DOHH2 (cell line): ENCODE measurements around the gene MDH1B.

Experiments
- H3F3A ChIP-seq: fragments of 200-600 bp; sonication (generic), shearing (Covaris generic); 2 replicates; pipeline ENCODE4 v1.6.0; 2016; ENCODE audit warnings: antibody characterized with exemption, mild to moderate bottlenecking; ENCODE audit not compliant: control insufficient read depth, insufficient read depth
- H3K27ac ChIP-seq: fragments of 200-600 bp; sonication (generic); 2 replicates; pipeline ENCODE4 v1.5.1; 2014; ENCODE audit warnings: low read depth, mild to moderate bottlenecking, low read length, moderate library complexity
- H3K27me3 ChIP-seq: fragments of 200-600 bp; sonication (generic); 2 replicates; pipeline ENCODE4 v1.6.1; 2014; ENCODE audit warnings: mild to moderate bottlenecking, low read length, mixed read lengths; ENCODE audit not compliant: control insufficient read depth
- H3K36me3 ChIP-seq: fragments of 200-600 bp; sonication (generic); 2 replicates; pipeline ENCODE4 v1.6.1; 2014; ENCODE audit warnings: mild to moderate bottlenecking, low read length, moderate library complexity, mixed read lengths; ENCODE audit not compliant: control insufficient read depth
- H3K4me1 ChIP-seq: fragments of 200-600 bp; sonication (generic); 2 replicates; pipeline ENCODE4 v1.6.1; 2014; ENCODE audit warnings: mild to moderate bottlenecking, low read length, mixed read lengths; ENCODE audit not compliant: control insufficient read depth
- H3K4me2 ChIP-seq: fragments of 200-600 bp; sonication (generic); 2 replicates; pipeline ENCODE4 v1.6.0; 2014; ENCODE audit warnings: mild to moderate bottlenecking, low read length, moderate library complexity
- H3K4me3 ChIP-seq: fragments of 200-600 bp; sonication (generic); 2 replicates; pipeline ENCODE4 v1.5.1; 2014; ENCODE audit warnings: mild to moderate bottlenecking, low read length, mixed read lengths
- H3K79me2 ChIP-seq: fragments of 200-600 bp; sonication (generic); 2 replicates; pipeline ENCODE4 v1.6.1; 2014; ENCODE audit warnings: mild to moderate bottlenecking, low read length, mixed read lengths; ENCODE audit not compliant: control insufficient read depth
- H3K9me2 ChIP-seq: fragments of 200-600 bp; sonication (generic); replicated peaks from 2 replicates; pipeline ENCODE4 v1.6.1; 2014; ENCODE audit warnings: mild to moderate bottlenecking, low read length, mixed read lengths; ENCODE audit not compliant: control insufficient read depth
- H3K9me3 ChIP-seq: fragments of 200-600 bp; sonication (generic); 2 replicates; pipeline ENCODE4 v1.6.1; 2014; ENCODE audit warnings: antibody characterized with exemption, low read length, mixed read lengths; ENCODE audit not compliant: control insufficient read depth, insufficient read depth
- H4K20me1 ChIP-seq: fragments of 200-600 bp; sonication (generic); 2 replicates; pipeline ENCODE4 v1.6.0; 2014; ENCODE audit warnings: low read depth, mild to moderate bottlenecking, antibody characterized with exemption, low read length, moderate library complexity; ENCODE audit not compliant: control insufficient read depth, insufficient read depth
- CTCF ChIP-seq: fragments of 200-600 bp; sonication (generic); IDR thresholded peaks from one replicate; pipeline ENCODE4 v1.5.1; 2014; ENCODE audit warnings: antibody characterized with exemption, mild to moderate bottlenecking, low read depth, low read length; ENCODE audit not compliant: poor library complexity, severe bottlenecking
- EZH2phosphoT487 ChIP-seq: fragments of 200-600 bp; sonication (generic); IDR thresholded peaks from 2 replicates; pipeline ENCODE4 v1.6.1; 2017; ENCODE audit warnings: borderline replicate concordance, mild to moderate bottlenecking, antibody characterized with exemption, low read length, moderate library complexity, mixed read lengths

Gene MDH1B

GRCh38 chr2:206696910-206697309 is 68.2 kb downstream of the MDH1B start:
- no peaks in the 10 kb centered on the region for H3K36me3 ChIP-seq
- H3K9me3 ChIP-seq: no peaks in the 10 kb centered on the region
- TF ChIP-seq CTCF: no peak
- no peak for TF ChIP-seq EZH2phosphoT487
- no peak overlapping the region for H3K4me3 ChIP-seq
- H3K4me1 ChIP-seq: no peaks in the 10 kb centered on the region
- H3K79me2 ChIP-seq: no peaks in the 10 kb centered on the region
- no peak overlapping the region for H3K4me2 ChIP-seq
- peaks cover 11% of the 10 kb centered on the region; the same call in 1 of the 2 replicates for H3K27me3 ChIP-seq
- no peaks in the 10 kb centered on the region for H4K20me1 ChIP-seq
- H3F3A ChIP-seq: no peaks in the 10 kb centered on the region
- H3K27ac ChIP-seq: no peak overlapping the region
- H3K9me2 ChIP-seq: no peaks in the 10 kb centered on the region

GRCh38 chr2:206693399-206694137 is 71.6 kb downstream of the MDH1B start:
- no peak overlapping the region for H3K4me3 ChIP-seq
- H4K20me1 ChIP-seq: no peaks in the 10 kb centered on the region
- H3K9me3 ChIP-seq: no peaks in the 10 kb centered on the region
- peak; percentile 70 for TF ChIP-seq CTCF
- TF ChIP-seq EZH2phosphoT487: no peak
- H3K27ac ChIP-seq: no peak overlapping the region
- H3K27me3 ChIP-seq: peaks cover 6% of the 10 kb centered on the region; the same call in 1 of the 2 replicates
- no peaks in the 10 kb centered on the region for H3F3A ChIP-seq
- H3K36me3 ChIP-seq: no peaks in the 10 kb centered on the region
- no peaks in the 10 kb centered on the region for H3K79me2 ChIP-seq
- H3K4me2 ChIP-seq: no peak overlapping the region
- 0 out of 2 replicates have a peak, but pooled peaks cover 3% of the 10 kb centered on the region for H3K4me1 ChIP-seq
- H3K9me2 ChIP-seq: no peaks in the 10 kb centered on the region

GRCh38 chr2:206692971-206693370 is 72.2 kb downstream of the MDH1B start:
- no peaks in the 10 kb centered on the region for H3F3A ChIP-seq
- H4K20me1 ChIP-seq: no peaks in the 10 kb centered on the region
- H3K4me3 ChIP-seq: no peak overlapping the region
- no peaks in the 10 kb centered on the region for H3K36me3 ChIP-seq
- H3K9me3 ChIP-seq: no peaks in the 10 kb centered on the region
- no peak overlapping the region for H3K4me2 ChIP-seq
- peaks cover 6% of the 10 kb centered on the region; the same call in 1 of the 2 replicates for H3K27me3 ChIP-seq
- TF ChIP-seq CTCF: no peak
- TF ChIP-seq EZH2phosphoT487: no peak
- no peaks in the 10 kb centered on the region for H3K9me2 ChIP-seq
- H3K27ac ChIP-seq: no peak overlapping the region
- H3K79me2 ChIP-seq: no peaks in the 10 kb centered on the region
- 0 out of 2 replicates have a peak, but pooled peaks cover 3% of the 10 kb centered on the region for H3K4me1 ChIP-seq
